ENCODE data around the gene FOXO6. TPM values are rescaled to one million over a fixed set of nuclear protein-coding genes. Genes with fewer than 3 reads are reported as not detected.

FOXO6 gene
- total RNA-seq, 1 experiment from 2014 or later = 6.1 TPM

- Histone ChIP-seq H3K27me3 (replicated peaks; ENCODE audit: insufficient read depth, low read depth, low read length, poor library complexity) (no peaks in the 10 kb centered on the region), H3K4me3 (ENCODE audit: low read depth, low read length, poor library complexity, severe bottlenecking) (no peak overlapping the region), H3K9me3 (ENCODE audit: low read depth, low read length, poor library complexity, severe bottlenecking) (no peaks in the 10 kb centered on the region), H3K27ac (ENCODE audit: low read depth, low read length, poor library complexity, severe bottlenecking) (no peak overlapping the region), H3K36me3 (ENCODE audit: insufficient read depth, low read length, poor library complexity, severe bottlenecking) (no peaks in the 10 kb centered on the region), H3K4me1 (ENCODE audit: insufficient read depth, low read length, poor library complexity, severe bottlenecking) (no peaks in the 10 kb centered on the region)
- ChIA-PET POLR2A (ENCODE audit: low non-redundant PET) (no interaction called here), CTCF (no interaction called here)
- no TSS peak for BruUV-seq (replicated peaks)
- DNase-seq (ENCODE audit: low spot score) = no peak
- intact Hi-C loops (cut with micrococcal nuclease; ENCODE audit: unreplicated experiment) = no loop called here
- no peak for TF ChIP-seq EZH2 (IDR thresholded peaks at IDR 0.05; ENCODE audit: borderline replicate concordance, low read depth, low read length, poor library complexity, severe bottlenecking)
- TF ChIP-seq, protein P1, sequence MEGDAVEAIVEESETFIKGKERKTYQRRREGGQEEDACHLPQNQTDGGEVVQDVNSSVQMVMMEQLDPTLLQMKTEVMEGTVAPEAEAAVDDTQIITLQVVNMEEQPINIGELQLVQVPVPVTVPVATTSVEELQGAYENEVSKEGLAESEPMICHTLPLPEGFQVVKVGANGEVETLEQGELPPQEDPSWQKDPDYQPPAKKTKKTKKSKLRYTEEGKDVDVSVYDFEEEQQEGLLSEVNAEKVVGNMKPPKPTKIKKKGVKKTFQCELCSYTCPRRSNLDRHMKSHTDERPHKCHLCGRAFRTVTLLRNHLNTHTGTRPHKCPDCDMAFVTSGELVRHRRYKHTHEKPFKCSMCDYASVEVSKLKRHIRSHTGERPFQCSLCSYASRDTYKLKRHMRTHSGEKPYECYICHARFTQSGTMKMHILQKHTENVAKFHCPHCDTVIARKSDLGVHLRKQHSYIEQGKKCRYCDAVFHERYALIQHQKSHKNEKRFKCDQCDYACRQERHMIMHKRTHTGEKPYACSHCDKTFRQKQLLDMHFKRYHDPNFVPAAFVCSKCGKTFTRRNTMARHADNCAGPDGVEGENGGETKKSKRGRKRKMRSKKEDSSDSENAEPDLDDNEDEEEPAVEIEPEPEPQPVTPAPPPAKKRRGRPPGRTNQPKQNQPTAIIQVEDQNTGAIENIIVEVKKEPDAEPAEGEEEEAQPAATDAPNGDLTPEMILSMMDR (conservative IDR thresholded peaks at IDR 0.05; ENCODE audit: low read depth, low read length) = no peak
Measured at GRCh38 chr1:41319807-41320711, 41.2 kb upstream of the FOXO6 start.

DNA sequence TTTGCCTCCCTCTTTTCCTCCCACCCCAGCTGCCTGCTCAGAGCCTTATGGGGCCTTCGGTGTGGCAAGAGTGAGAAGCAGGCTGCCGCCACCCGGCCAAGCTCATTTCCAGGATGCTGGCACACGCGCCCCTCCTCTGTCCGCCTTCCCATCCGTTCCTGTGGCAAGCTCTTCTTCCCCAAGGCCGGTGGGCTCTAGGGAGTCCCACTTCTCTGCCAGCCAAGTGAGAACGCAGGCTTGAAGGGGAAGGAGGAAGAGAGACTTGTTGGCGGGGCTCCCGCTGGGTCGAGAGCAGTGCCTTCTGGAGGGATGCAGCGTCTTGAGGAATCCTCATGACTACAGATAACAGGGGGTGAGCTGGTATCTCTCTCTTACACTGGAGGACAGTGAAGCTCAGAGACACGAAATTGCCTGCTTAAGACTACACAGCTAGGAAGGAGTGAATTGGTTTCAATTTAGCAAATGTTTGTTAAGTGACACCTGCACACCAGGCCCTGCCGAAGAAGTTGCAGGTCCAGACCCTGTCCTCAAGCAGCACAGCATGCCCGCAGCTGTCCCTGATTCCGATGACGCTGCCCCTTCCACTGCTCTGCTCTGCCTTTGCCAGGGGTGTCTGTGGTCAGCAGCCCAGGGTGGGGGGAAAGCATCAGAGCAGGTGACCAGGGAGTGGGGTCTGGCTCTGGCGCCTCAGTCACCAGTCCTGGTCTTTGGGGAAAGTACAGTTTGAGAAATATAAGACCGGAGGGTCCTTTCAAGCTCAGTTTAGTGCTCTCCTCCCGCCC, 40.1 kb upstream of the FOXO6 start:
- BruUV-seq (replicated peaks) = no TSS peak
- no peak overlapping the region for H3K27ac ChIP-seq (ENCODE audit: low read depth, low read length, poor library complexity, severe bottlenecking)

GRCh38 chr1:41322101-41322661, 39.1 kb upstream of the FOXO6 start:
- Histone ChIP-seq H3K4me3 (ENCODE audit: low read depth, low read length, poor library complexity, severe bottlenecking) (no peak overlapping the region), H3K27me3 (replicated peaks; ENCODE audit: insufficient read depth, low read depth, low read length, poor library complexity) (no peaks in the 10 kb centered on the region), H3K9me3 (ENCODE audit: low read depth, low read length, poor library complexity, severe bottlenecking) (no peaks in the 10 kb centered on the region), H3K36me3 (ENCODE audit: insufficient read depth, low read length, poor library complexity, severe bottlenecking) (no peaks in the 10 kb centered on the region), H3K27ac (ENCODE audit: low read depth, low read length, poor library complexity, severe bottlenecking) (no peak overlapping the region), H3K4me1 (ENCODE audit: insufficient read depth, low read length, poor library complexity, severe bottlenecking) (no peaks in the 10 kb centered on the region)
- TF ChIP-seq EZH2 (IDR thresholded peaks at IDR 0.05; ENCODE audit: borderline replicate concordance, low read depth, low read length, poor library complexity, severe bottlenecking) = no peak
- TF ChIP-seq, protein P1 (conservative IDR thresholded peaks at IDR 0.05; ENCODE audit: low read depth, low read length) = no peak
- ChIA-PET CTCF (interaction anchor here (0.5 to 1.0 kb wide), 4 partner anchors 9 to 369 kb away, joined by 3 to 4 read pairs (median 3); no protein-coding TSS in a partner anchor), POLR2A (ENCODE audit: low non-redundant PET) (no interaction called here)
- intact Hi-C loops (cut with micrococcal nuclease; ENCODE audit: unreplicated experiment) = no loop called here
- no TSS peak for BruUV-seq (replicated peaks)
- no peak for DNase-seq (ENCODE audit: low spot score)

More for the DNA sequence above, 40.1 kb upstream of the FOXO6 start:
- H3K36me3 ChIP-seq (ENCODE audit: insufficient read depth, low read length, poor library complexity, severe bottlenecking) = no peaks in the 10 kb centered on the region
- no peaks in the 10 kb centered on the region for H3K27me3 ChIP-seq (replicated peaks; ENCODE audit: insufficient read depth, low read depth, low read length, poor library complexity)
- ChIA-PET CTCF (interaction anchor here (0.6 kb wide), 1 partner anchor 30 kb away, joined by 4 read pairs; no protein-coding TSS in a partner anchor), POLR2A (ENCODE audit: low non-redundant PET) (no interaction called here)
- no peaks in the 10 kb centered on the region for H3K4me1 ChIP-seq (ENCODE audit: insufficient read depth, low read length, poor library complexity, severe bottlenecking)
- no peak for DNase-seq (ENCODE audit: low spot score)
- intact Hi-C loops (cut with micrococcal nuclease; ENCODE audit: unreplicated experiment) = no loop called here
- no peak overlapping the region for H3K4me3 ChIP-seq (ENCODE audit: low read depth, low read length, poor library complexity, severe bottlenecking)
- H3K9me3 ChIP-seq (ENCODE audit: low read depth, low read length, poor library complexity, severe bottlenecking) = no peaks in the 10 kb centered on the region
- no peak for TF ChIP-seq EZH2 (IDR thresholded peaks at IDR 0.05; ENCODE audit: borderline replicate concordance, low read depth, low read length, poor library complexity, severe bottlenecking)
- TF ChIP-seq, protein P1 (conservative IDR thresholded peaks at IDR 0.05; ENCODE audit: low read depth, low read length) = no peak
